GM21619 (cell line): ENCODE results near the gene SMIM12.

ENCODE experiments used
- ATAC-seq: cut with Tn5 transposase; IDR thresholded peaks from one replicate; pipeline ENCODE4 v1.9.1; 2021; ENCODE audit not compliant: unreplicated experiment

The SMIM12 gene

DNA sequence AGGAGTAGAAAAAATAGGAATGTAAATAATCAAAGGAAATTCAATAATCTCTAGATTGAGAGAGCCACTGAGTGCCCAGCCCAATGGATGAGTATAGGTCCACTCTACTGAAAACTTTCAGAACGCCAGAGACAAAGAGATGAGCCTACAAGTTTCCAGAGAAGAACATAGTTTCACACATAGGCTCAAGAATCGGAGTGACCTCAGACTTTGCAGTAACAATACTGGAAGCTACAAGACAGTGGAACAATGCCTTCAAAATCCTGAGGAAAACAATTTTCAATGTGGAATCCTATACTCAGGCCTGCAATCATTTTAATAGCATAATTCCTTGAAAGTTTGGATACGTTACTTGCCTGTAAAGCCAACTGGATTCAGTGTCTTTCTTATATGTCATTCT is 55.8 kb downstream of the SMIM12 start:
- ATAC-seq, result no peak
